T-helper 1 cell treated with Interleukin-12 subunit alpha and Interleukin-12 subunit beta and Interleukin-4 antibody, amounts not matched to agents 30 μg/mL and 1 μg/mL, for 36 hours (primary cell): ENCODE data around the gene MOV10L1.

ENCODE experiments used
- H3K27ac Mint-ChIP-seq: one replicate; pipeline ENCODE4 v1.8.0; 2021; ENCODE audit warnings: mild to moderate bottlenecking, mixed read lengths
- H3K27me3 Mint-ChIP-seq: one replicate; pipeline ENCODE4 v1.8.0; 2021; ENCODE audit warnings: low read depth, mixed read lengths
- H3K36me3 Mint-ChIP-seq: one replicate; pipeline ENCODE4 v1.8.0; 2021; ENCODE audit warnings: low read depth, mixed read lengths
- H3K4me1 Mint-ChIP-seq: one replicate; pipeline ENCODE4 v1.8.0; 2021; ENCODE audit warnings: low read depth, mixed read lengths
- H3K4me3 Mint-ChIP-seq: one replicate; pipeline ENCODE4 v1.8.0; 2021; ENCODE audit warnings: mild to moderate bottlenecking, moderate library complexity, mixed read lengths
- H3K9me3 Mint-ChIP-seq: one replicate; pipeline ENCODE4 v1.8.0; 2021; ENCODE audit warnings: mixed read lengths

MOV10L1 gene

GRCh38 chr22:50190941-50191741 is 101.3 kb downstream of the MOV10L1 start:
- peaks cover 14% of the 10 kb centered on the region for H3K36me3 Mint-ChIP-seq
- peak overlapping the region; percentile 89 for H3K4me3 Mint-ChIP-seq
- peaks cover 33% of the 10 kb centered on the region for H3K4me1 Mint-ChIP-seq
- H3K27me3 Mint-ChIP-seq = no peaks in the 10 kb centered on the region
- H3K9me3 Mint-ChIP-seq = no peaks in the 10 kb centered on the region
- H3K27ac Mint-ChIP-seq = peak overlapping the region; percentile 97

GRCh38 chr22:50192436-50193204 is 102.8 kb downstream of the MOV10L1 start:
- H3K27ac Mint-ChIP-seq = peak overlapping the region; percentile 97
- peaks cover 8% of the 10 kb centered on the region for H3K36me3 Mint-ChIP-seq
- H3K9me3 Mint-ChIP-seq = no peaks in the 10 kb centered on the region
- peaks cover 27% of the 10 kb centered on the region for H3K4me1 Mint-ChIP-seq
- no peaks in the 10 kb centered on the region for H3K27me3 Mint-ChIP-seq
- H3K4me3 Mint-ChIP-seq = peak overlapping the region; percentile 71

- H3K27ac Mint-ChIP-seq = no peak overlapping the region
- H3K4me1 Mint-ChIP-seq = peaks cover 25% of the 10 kb centered on the region
- H3K27me3 Mint-ChIP-seq = no peaks in the 10 kb centered on the region
- H3K4me3 Mint-ChIP-seq = no peak overlapping the region
- no peaks in the 10 kb centered on the region for H3K9me3 Mint-ChIP-seq
- peaks cover 8% of the 10 kb centered on the region for H3K36me3 Mint-ChIP-seq
These were observed 103.8 kb downstream of the MOV10L1 start for GRCh38 chr22:50193621-50194020.

DNA sequence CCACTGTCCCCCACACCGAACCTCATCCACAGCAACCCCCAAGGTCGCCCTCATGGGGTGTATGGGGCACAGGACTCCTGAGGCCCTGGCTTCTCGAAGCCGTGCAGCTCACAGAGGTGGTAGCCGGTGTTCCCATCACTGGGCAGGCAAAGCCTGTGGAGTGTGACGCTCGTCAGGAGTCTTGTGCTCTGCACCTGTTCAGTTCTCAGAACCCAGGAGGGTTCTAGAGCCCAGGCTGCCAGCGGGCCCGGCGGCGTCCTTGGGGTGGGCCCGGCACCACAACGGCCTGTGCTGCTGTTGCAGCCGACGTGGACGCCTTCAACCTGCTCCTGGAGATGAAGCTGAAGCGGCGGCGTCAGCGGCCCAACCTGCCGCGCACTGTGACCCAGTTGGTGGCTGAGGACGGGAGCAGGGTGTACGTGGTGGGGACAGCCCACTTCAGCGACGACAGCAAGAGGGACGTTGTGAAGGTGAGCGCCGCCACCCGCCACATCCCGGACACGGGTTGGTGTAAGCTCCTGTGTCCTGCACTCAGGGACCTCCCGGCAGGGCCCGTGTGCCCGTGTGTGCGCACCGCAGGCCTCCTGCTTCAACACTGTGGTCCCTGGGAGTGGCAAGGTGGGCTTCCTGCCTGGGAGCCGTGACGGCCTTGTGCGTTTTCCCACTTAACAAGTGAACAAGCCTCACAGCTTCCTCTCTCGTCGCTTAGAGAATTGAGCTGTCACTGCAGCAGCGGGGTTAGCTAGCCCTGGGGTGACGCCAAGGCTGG is 104.4 kb downstream of the MOV10L1 start:
- peaks cover 8% of the 10 kb centered on the region for H3K36me3 Mint-ChIP-seq
- H3K9me3 Mint-ChIP-seq = no peaks in the 10 kb centered on the region
- no peak overlapping the region for H3K27ac Mint-ChIP-seq
- no peaks in the 10 kb centered on the region for H3K27me3 Mint-ChIP-seq
- H3K4me3 Mint-ChIP-seq = no peak overlapping the region
- peaks cover 22% of the 10 kb centered on the region for H3K4me1 Mint-ChIP-seq

GRCh38 chr22:50196256-50196655 is 106.5 kb downstream of the MOV10L1 start:
- Mint-ChIP-seq H3K27ac (no peak overlapping the region), H3K4me1 (peaks cover 15% of the 10 kb centered on the region), H3K4me3 (no peak overlapping the region), H3K36me3 (peaks cover 7% of the 10 kb centered on the region), H3K9me3 (no peaks in the 10 kb centered on the region), H3K27me3 (no peaks in the 10 kb centered on the region)

DNA sequence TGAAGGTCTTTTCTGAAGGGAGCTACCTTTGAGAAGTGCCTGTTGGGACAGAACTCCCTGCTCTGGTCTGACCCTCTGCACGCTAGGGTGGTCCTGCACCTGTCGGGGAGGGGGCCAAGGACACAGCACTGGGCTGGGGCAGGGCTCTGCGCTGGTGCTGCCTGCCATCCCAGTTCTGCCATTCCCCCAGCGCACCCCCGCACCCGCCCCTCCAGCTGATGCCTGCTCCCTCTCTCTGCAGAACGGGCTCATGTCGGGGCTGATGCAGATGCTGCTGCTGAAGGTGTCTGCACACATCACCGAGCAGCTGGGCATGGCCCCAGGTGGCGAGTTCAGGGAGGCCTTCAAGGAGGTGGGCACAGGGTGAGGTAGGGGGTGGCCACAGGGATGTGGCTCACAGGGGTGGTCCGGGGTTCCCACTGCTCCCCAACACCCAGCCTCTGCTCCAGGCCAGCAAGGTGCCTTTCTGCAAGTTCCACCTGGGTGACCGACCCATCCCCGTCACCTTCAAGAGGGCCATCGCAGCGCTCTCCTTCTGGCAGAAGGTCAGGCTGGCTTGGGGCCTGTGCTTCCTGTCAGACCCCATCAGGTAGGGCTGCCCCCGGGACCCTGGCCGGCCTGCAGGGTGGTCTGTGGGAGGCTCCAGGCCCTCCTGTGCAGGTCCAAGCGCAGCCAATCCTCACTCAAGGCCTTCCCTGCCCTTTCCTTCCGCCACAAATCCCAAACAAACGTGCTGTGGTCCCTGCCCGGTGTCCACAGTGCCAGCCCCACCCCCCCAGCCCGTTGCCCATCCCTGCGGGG is 107.4 kb downstream of the MOV10L1 start:
- no peak overlapping the region for H3K4me3 Mint-ChIP-seq
- H3K9me3 Mint-ChIP-seq = no peaks in the 10 kb centered on the region
- no peaks in the 10 kb centered on the region for H3K27me3 Mint-ChIP-seq
- H3K36me3 Mint-ChIP-seq = peaks cover 5% of the 10 kb centered on the region
- no peak overlapping the region for H3K27ac Mint-ChIP-seq
- H3K4me1 Mint-ChIP-seq = peaks cover 12% of the 10 kb centered on the region

DNA sequence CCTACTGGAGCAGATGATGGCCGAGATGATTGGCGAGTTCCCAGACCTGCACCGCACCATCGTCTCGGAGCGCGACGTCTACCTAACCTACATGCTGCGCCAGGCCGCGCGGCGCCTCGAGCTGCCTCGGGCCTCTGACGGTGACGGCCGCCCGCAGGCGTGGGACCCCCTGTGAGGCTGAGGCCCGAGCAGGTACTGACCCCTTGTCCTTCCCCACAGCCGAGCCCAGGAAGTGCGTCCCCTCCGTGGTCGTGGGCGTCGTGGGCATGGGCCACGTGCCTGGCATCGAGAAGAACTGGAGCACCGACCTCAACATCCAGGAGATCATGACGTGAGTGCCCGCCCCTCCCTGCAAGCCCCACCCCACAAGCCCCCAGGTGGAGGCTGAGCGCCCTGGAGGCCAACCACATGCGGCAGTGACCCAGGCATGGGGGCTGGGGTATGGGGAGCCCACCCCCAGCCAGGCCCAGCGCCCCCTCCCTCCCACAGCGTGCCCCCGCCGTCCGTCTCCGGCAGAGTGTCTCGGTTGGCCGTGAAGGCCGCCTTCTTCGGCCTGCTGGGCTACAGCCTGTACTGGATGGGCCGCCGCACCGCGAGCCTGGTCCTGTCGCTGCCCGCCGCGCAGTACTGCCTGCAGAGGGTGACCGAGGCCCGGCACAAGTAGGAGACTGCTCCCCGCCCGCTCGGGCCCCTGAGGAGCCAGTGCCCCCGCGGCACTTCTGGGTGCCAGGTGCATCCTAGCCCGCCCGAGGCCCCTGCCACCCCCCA is 108.2 kb downstream of the MOV10L1 start:
- no peaks in the 10 kb centered on the region for H3K27me3 Mint-ChIP-seq
- no peaks in the 10 kb centered on the region for H3K9me3 Mint-ChIP-seq
- no peak overlapping the region for H3K4me3 Mint-ChIP-seq
- peaks cover 4% of the 10 kb centered on the region for H3K36me3 Mint-ChIP-seq
- peaks cover 11% of the 10 kb centered on the region for H3K4me1 Mint-ChIP-seq
- no peak overlapping the region for H3K27ac Mint-ChIP-seq

- no peaks in the 10 kb centered on the region for H3K27me3 Mint-ChIP-seq
- H3K36me3 Mint-ChIP-seq = peaks cover 6% of the 10 kb centered on the region
- H3K27ac Mint-ChIP-seq = no peak overlapping the region
- H3K9me3 Mint-ChIP-seq = no peaks in the 10 kb centered on the region
- no peak overlapping the region for H3K4me3 Mint-ChIP-seq
- H3K4me1 Mint-ChIP-seq = peaks cover 13% of the 10 kb centered on the region
These were observed 108.8 kb downstream of the MOV10L1 start for GRCh38 chr22:50198624-50199017.

- Mint-ChIP-seq H3K4me3 (peak overlapping the region; percentile 56), H3K36me3 (peaks cover 9% of the 10 kb centered on the region), H3K27ac (no peak overlapping the region), H3K27me3 (no peaks in the 10 kb centered on the region), H3K9me3 (no peaks in the 10 kb centered on the region), H3K4me1 (peaks cover 13% of the 10 kb centered on the region)
These were observed 109.5 kb downstream of the MOV10L1 start for GRCh38 chr22:50199251-50199721.

- H3K4me1 Mint-ChIP-seq = peaks cover 19% of the 10 kb centered on the region
- H3K27ac Mint-ChIP-seq = no peak overlapping the region
- no peaks in the 10 kb centered on the region for H3K27me3 Mint-ChIP-seq
- peak overlapping the region; percentile 56 for H3K4me3 Mint-ChIP-seq
- no peaks in the 10 kb centered on the region for H3K9me3 Mint-ChIP-seq
- H3K36me3 Mint-ChIP-seq = peaks cover 12% of the 10 kb centered on the region
These were observed 110.1 kb downstream of the MOV10L1 start for GRCh38 chr22:50199829-50200460.

GRCh38 chr22:50200461-50201190 is 110.8 kb downstream of the MOV10L1 start, which contains the start of gene SELENOO:
Gene SELENOO, plus strand, starts transcription at chr22:50201011. Its CDS starts 26 bp downstream, at chr22:50201037.
- Mint-ChIP-seq H3K4me1 (peaks cover 19% of the 10 kb centered on the region), H3K4me3 (peak within 1 kb of the TSS; percentile 84), H3K9me3 (no peaks in the 10 kb centered on the region), H3K36me3 (peaks cover 12% of the 10 kb centered on the region), H3K27me3 (no peaks in the 10 kb centered on the region), H3K27ac (peak within 1 kb of the TSS; percentile 52)
